GM23338 (cell line): ENCODE measurements around the gene CAPNS2. TPM values are rescaled to one million over a fixed set of nuclear protein-coding genes. Genes with fewer than 3 reads are reported as not detected.

Experiments used
- ATAC-seq: fragments of 200-7000 bp; cut with Tn5 transposase; 3 replicates; pipeline ENCODE4 v1.9.1; 2020
- DNase-seq: peaks from one replicate; pipeline ENCODE4 v3.0.0-alpha.2; 2015; ENCODE audit warnings: low spot score
- H2AFZ ChIP-seq: fragments of 200-600 bp; sonication (generic); 2 replicates; pipeline ENCODE4 v1.8.0; 2016; ENCODE audit warnings: antibody characterized with exemption, mild to moderate bottlenecking, moderate library complexity
- H3F3A ChIP-seq: fragments of 200-600 bp; sonication (generic); replicated peaks from 2 replicates; pipeline ENCODE4 v1.8.0; 2017; ENCODE audit warnings: antibody characterized with exemption, mixed run types, low read depth
- H3K27ac ChIP-seq: fragments of 200-600 bp; sonication (generic); 2 replicates; pipeline ENCODE4 v1.6.1; 2016; ENCODE audit warnings: low read depth
- H3K27me3 ChIP-seq: fragments of 200-600 bp; sonication (generic); 2 replicates; pipeline ENCODE4 v1.8.0; 2016; ENCODE audit warnings: mild to moderate bottlenecking, mixed run types, moderate library complexity; ENCODE audit not compliant: insufficient read depth
- H3K36me3 ChIP-seq: fragments of 200-600 bp; sonication (generic); 2 replicates; pipeline ENCODE4 v1.8.0; 2016; ENCODE audit warnings: mild to moderate bottlenecking; ENCODE audit not compliant: insufficient read depth
- H3K4me1 ChIP-seq: fragments of 200-600 bp; sonication (generic); 2 replicates; pipeline ENCODE4 v1.8.0; 2016; ENCODE audit warnings: mild to moderate bottlenecking, moderate library complexity; ENCODE audit not compliant: insufficient read depth
- H3K4me2 ChIP-seq: fragments of 200-600 bp; sonication (generic); 2 replicates; pipeline ENCODE4 v1.7.1; 2017; ENCODE audit warnings: mixed run types
- H3K4me3 ChIP-seq: fragments of 200-600 bp; sonication (generic); 2 replicates; pipeline ENCODE4 v1.6.1; 2016; ENCODE audit warnings: mixed run types
- H3K79me2 ChIP-seq: fragments of 200-600 bp; sonication (generic); replicated peaks from 2 replicates; pipeline ENCODE4 v1.8.0; 2017; ENCODE audit warnings: mild to moderate bottlenecking; ENCODE audit not compliant: insufficient read depth
- H3K9me2 ChIP-seq: fragments of 200-600 bp; sonication (generic); 2 replicates; pipeline ENCODE4 v1.8.0; 2017; ENCODE audit not compliant: insufficient read depth
- H4K20me1 ChIP-seq: fragments of 200-600 bp; sonication (generic); replicated peaks from 2 replicates; pipeline ENCODE4 v1.8.0; 2017; ENCODE audit warnings: mild to moderate bottlenecking; ENCODE audit not compliant: insufficient read depth
- H3K27ac Mint-ChIP-seq: 2 replicates; pipeline ENCODE4 v1.8.0; 2020; ENCODE audit warnings: inconsistent platforms, mild to moderate bottlenecking, moderate library complexity, mixed read lengths
- H3K27me3 Mint-ChIP-seq: 3 replicates; pipeline ENCODE4 v1.8.0; 2022; ENCODE audit warnings: low read depth, mild to moderate bottlenecking, moderate library complexity, mixed read lengths, inconsistent platforms; ENCODE audit not compliant: insufficient read depth, poor library complexity
- H3K36me3 Mint-ChIP-seq: 3 replicates; pipeline ENCODE4 v1.8.0; 2021; ENCODE audit warnings: low read depth, mild to moderate bottlenecking, inconsistent platforms, moderate library complexity, mixed read lengths
- H3K4me1 Mint-ChIP-seq: 3 replicates; pipeline ENCODE4 v1.8.0; 2020; ENCODE audit warnings: mild to moderate bottlenecking, inconsistent platforms, mixed read lengths
- H3K4me3 Mint-ChIP-seq: 3 replicates; pipeline ENCODE4 v1.8.0; 2021; ENCODE audit warnings: moderate library complexity, mild to moderate bottlenecking, inconsistent platforms, mixed read lengths
- H3K9me3 Mint-ChIP-seq: 3 replicates; pipeline ENCODE4 v1.8.0; 2020; ENCODE audit warnings: moderate library complexity, mild to moderate bottlenecking, inconsistent platforms, mixed read lengths
- CREB1 ChIP-seq: fragments of 250-450 bp; sonication (Bioruptor Pico); IDR thresholded peaks from 2 replicates; pipeline ENCODE4 v1.5.0; 2020; ENCODE audit warnings: low read depth, mild to moderate bottlenecking, moderate library complexity
- EZH2 ChIP-seq: fragments of 200-600 bp; sonication (generic); IDR thresholded peaks from one replicate; pipeline ENCODE4 v1.8.0; 2017; ENCODE audit warnings: antibody characterized with exemption, mild to moderate bottlenecking, low read depth; ENCODE audit not compliant: unreplicated experiment
- EZH2phosphoT487 ChIP-seq: fragments of 200-600 bp; sonication (generic); IDR thresholded peaks from one replicate; pipeline ENCODE4 v1.8.1; 2018; ENCODE audit warnings: antibody characterized with exemption; ENCODE audit not compliant: unreplicated experiment
- JUNB ChIP-seq: IDR thresholded peaks from one replicate; pipeline ENCODE4 v1.6.1; 2016; ENCODE audit warnings: antibody characterized with exemption; ENCODE audit not compliant: unreplicated experiment
- STAT1 ChIP-seq: IDR thresholded peaks from one replicate; pipeline ENCODE4 v1.6.1; 2016; ENCODE audit warnings: antibody characterized with exemption; ENCODE audit not compliant: unreplicated experiment
- ZNF114 ChIP-seq: fragments of 250-450 bp; sonication (Bioruptor Pico); IDR thresholded peaks from 2 replicates; pipeline ENCODE4 v1.5.0; 2020; ENCODE audit warnings: mild to moderate bottlenecking, moderate library complexity
- ZNF331 ChIP-seq: fragments of 250-450 bp; sonication (Bioruptor Pico); IDR thresholded peaks from 2 replicates; pipeline ENCODE4 v1.5.0; 2020; ENCODE audit warnings: low read depth, mild to moderate bottlenecking, moderate library complexity
- polyA plus RNA-seq: library from polyadenylated mRNA; unstranded; fragments of >200 nt; fragmentation: Nextera tagmentation; extraction: Ambion mirVana; gene quantifications from 2 replicates; pipeline ENCODE4 v1.2.1, GENCODE V29; 2016
- total RNA-seq: library from RNA; depleted of rRNA; stranded (reverse); fragments of >200 nt; shearing (Covaris generic); gene quantifications from 2 replicates; pipeline ENCODE4 v1.2.3, GENCODE V29; 2014
- TF ChIP-seq, protein P1 (sequence below): IDR thresholded peaks from 2 replicates; pipeline ENCODE4 v1.6.1; 2016; ENCODE audit warnings: antibody characterized with exemption
- TF ChIP-seq, protein P2 (sequence below): IDR thresholded peaks from one replicate; pipeline ENCODE4 v1.6.1; 2018; ENCODE audit warnings: antibody characterized with exemption; ENCODE audit not compliant: unreplicated experiment
- TF ChIP-seq, protein P3 (sequence below): fragments of 250-450 bp; sonication (Bioruptor Pico); IDR thresholded peaks from 2 replicates; pipeline ENCODE4 v1.5.0; 2020; ENCODE audit warnings: mild to moderate bottlenecking, moderate library complexity
- TF ChIP-seq, protein P4 (sequence below), 2 experiments: fragments of 200-600 bp in 1 of 2; sonication (generic) in 1 of 2; conservative IDR thresholded peaks; 2 replicates each; pipeline versions ENCODE4 v1.5.1 to v1.6.1; 2016 to 2017; ENCODE audit warnings: antibody characterized with exemption in 2 of 2, low read depth in 2 of 2, mild to moderate bottlenecking in 2 of 2, moderate library complexity in 1 of 2

Gene CAPNS2
- total and polyA plus RNA-seq, 2 experiments from 2014 or later = 0.83 TPM; not detected in 1

DNA sequence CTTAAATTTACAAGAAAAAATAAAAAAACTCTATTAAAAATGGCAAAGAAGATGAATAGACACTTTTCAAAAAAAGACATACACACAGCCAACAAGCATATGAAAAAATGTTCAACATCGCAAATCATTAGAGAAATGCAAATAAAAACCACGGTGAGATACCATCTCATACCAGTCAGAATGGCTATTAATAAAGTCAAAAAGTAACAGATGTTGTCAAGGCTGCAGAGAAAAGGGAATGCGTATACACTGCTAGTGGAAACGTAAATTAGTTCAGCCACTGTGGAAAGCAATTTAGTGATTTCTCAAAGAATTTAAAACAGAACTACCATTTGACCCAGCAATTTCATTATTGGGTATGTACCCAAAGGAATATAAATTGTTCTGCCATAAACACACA lies 31.4 kb downstream of the CAPNS2 start:
- peaks cover 16% of the 10 kb centered on the region for H3K4me1 ChIP-seq
- H3K9me3 Mint-ChIP-seq = peaks cover 10% of the 10 kb centered on the region; the same call in 2 of the 3 replicates
- H3K27ac Mint-ChIP-seq = no peak overlapping the region
- TF ChIP-seq, protein P1, sequence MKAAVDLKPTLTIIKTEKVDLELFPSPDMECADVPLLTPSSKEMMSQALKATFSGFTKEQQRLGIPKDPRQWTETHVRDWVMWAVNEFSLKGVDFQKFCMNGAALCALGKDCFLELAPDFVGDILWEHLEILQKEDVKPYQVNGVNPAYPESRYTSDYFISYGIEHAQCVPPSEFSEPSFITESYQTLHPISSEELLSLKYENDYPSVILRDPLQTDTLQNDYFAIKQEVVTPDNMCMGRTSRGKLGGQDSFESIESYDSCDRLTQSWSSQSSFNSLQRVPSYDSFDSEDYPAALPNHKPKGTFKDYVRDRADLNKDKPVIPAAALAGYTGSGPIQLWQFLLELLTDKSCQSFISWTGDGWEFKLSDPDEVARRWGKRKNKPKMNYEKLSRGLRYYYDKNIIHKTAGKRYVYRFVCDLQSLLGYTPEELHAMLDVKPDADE = no peak
- no peak for TF ChIP-seq STAT1
- TF ChIP-seq ZNF331 = no peak
- TF ChIP-seq, protein P2, sequence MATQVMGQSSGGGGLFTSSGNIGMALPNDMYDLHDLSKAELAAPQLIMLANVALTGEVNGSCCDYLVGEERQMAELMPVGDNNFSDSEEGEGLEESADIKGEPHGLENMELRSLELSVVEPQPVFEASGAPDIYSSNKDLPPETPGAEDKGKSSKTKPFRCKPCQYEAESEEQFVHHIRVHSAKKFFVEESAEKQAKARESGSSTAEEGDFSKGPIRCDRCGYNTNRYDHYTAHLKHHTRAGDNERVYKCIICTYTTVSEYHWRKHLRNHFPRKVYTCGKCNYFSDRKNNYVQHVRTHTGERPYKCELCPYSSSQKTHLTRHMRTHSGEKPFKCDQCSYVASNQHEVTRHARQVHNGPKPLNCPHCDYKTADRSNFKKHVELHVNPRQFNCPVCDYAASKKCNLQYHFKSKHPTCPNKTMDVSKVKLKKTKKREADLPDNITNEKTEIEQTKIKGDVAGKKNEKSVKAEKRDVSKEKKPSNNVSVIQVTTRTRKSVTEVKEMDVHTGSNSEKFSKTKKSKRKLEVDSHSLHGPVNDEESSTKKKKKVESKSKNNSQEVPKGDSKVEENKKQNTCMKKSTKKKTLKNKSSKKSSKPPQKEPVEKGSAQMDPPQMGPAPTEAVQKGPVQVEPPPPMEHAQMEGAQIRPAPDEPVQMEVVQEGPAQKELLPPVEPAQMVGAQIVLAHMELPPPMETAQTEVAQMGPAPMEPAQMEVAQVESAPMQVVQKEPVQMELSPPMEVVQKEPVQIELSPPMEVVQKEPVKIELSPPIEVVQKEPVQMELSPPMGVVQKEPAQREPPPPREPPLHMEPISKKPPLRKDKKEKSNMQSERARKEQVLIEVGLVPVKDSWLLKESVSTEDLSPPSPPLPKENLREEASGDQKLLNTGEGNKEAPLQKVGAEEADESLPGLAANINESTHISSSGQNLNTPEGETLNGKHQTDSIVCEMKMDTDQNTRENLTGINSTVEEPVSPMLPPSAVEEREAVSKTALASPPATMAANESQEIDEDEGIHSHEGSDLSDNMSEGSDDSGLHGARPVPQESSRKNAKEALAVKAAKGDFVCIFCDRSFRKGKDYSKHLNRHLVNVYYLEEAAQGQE = no peak
- no peak for TF ChIP-seq JUNB
- no peak for TF ChIP-seq CREB1 (CRISPR knock-in tag)
- TF ChIP-seq EZH2 = no peak
- TF ChIP-seq ZNF114 (CRISPR knock-in tag) = no peak
- TF ChIP-seq, protein P3, sequence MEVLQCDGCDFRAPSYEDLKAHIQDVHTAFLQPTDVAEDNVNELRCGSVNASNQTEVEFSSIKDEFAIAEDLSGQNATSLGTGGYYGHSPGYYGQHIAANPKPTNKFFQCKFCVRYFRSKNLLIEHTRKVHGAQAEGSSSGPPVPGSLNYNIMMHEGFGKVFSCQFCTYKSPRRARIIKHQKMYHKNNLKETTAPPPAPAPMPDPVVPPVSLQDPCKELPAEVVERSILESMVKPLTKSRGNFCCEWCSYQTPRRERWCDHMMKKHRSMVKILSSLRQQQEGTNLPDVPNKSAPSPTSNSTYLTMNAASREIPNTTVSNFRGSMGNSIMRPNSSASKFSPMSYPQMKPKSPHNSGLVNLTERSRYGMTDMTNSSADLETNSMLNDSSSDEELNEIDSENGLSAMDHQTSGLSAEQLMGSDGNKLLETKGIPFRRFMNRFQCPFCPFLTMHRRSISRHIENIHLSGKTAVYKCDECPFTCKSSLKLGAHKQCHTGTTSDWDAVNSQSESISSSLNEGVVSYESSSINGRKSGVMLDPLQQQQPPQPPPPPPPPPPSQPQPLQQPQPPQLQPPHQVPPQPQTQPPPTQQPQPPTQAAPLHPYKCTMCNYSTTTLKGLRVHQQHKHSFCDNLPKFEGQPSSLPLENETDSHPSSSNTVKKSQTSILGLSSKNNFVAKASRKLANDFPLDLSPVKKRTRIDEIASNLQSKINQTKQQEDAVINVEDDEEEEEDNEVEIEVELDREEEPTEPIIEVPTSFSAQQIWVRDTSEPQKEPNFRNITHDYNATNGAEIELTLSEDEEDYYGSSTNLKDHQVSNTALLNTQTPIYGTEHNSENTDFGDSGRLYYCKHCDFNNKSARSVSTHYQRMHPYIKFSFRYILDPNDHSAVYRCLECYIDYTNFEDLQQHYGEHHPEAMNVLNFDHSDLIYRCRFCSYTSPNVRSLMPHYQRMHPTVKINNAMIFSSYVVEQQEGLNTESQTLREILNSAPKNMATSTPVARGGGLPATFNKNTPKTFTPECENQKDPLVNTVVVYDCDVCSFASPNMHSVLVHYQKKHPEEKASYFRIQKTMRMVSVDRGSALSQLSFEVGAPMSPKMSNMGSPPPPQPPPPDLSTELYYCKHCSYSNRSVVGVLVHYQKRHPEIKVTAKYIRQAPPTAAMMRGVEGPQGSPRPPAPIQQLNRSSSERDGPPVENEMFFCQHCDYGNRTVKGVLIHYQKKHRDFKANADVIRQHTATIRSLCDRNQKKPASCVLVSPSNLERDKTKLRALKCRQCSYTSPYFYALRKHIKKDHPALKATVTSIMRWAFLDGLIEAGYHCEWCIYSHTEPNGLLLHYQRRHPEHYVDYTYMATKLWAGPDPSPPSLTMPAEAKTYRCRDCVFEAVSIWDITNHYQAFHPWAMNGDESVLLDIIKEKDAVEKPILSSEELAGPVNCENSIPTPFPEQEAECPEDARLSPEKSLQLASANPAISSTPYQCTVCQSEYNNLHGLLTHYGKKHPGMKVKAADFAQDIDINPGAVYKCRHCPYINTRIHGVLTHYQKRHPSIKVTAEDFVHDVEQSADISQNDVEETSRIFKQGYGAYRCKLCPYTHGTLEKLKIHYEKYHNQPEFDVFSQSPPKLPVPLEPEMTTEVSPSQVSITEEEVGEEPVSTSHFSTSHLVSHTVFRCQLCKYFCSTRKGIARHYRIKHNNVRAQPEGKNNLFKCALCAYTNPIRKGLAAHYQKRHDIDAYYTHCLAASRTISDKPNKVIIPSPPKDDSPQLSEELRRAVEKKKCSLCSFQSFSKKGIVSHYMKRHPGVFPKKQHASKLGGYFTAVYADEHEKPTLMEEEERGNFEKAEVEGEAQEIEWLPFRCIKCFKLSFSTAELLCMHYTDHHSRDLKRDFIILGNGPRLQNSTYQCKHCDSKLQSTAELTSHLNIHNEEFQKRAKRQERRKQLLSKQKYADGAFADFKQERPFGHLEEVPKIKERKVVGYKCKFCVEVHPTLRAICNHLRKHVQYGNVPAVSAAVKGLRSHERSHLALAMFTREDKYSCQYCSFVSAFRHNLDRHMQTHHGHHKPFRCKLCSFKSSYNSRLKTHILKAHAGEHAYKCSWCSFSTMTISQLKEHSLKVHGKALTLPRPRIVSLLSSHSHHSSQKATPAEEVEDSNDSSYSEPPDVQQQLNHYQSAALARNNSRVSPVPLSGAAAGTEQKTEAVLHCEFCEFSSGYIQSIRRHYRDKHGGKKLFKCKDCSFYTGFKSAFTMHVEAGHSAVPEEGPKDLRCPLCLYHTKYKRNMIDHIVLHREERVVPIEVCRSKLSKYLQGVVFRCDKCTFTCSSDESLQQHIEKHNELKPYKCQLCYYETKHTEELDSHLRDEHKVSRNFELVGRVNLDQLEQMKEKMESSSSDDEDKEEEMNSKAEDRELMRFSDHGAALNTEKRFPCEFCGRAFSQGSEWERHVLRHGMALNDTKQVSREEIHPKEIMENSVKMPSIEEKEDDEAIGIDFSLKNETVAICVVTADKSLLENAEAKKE = no peak
- TF ChIP-seq, protein P4, sequence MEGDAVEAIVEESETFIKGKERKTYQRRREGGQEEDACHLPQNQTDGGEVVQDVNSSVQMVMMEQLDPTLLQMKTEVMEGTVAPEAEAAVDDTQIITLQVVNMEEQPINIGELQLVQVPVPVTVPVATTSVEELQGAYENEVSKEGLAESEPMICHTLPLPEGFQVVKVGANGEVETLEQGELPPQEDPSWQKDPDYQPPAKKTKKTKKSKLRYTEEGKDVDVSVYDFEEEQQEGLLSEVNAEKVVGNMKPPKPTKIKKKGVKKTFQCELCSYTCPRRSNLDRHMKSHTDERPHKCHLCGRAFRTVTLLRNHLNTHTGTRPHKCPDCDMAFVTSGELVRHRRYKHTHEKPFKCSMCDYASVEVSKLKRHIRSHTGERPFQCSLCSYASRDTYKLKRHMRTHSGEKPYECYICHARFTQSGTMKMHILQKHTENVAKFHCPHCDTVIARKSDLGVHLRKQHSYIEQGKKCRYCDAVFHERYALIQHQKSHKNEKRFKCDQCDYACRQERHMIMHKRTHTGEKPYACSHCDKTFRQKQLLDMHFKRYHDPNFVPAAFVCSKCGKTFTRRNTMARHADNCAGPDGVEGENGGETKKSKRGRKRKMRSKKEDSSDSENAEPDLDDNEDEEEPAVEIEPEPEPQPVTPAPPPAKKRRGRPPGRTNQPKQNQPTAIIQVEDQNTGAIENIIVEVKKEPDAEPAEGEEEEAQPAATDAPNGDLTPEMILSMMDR (conservative IDR thresholded peaks at IDR 0.05; ENCODE audit: low read depth in 2 of 2) = no peak
- TF ChIP-seq EZH2phosphoT487 = no peak
- no peaks in the 10 kb centered on the region for H3K9me2 ChIP-seq
- H3K79me2 ChIP-seq = no peaks in the 10 kb centered on the region
- H3K27ac ChIP-seq = no peak overlapping the region
- H3K27me3 Mint-ChIP-seq = no peaks in the 10 kb centered on the region
- no peaks in the 10 kb centered on the region for H3F3A ChIP-seq
- no peak overlapping the region for H3K4me2 ChIP-seq
- H3K4me1 Mint-ChIP-seq = peaks cover 19% of the 10 kb centered on the region
- no peaks in the 10 kb centered on the region for H3K36me3 ChIP-seq
- H3K4me3 ChIP-seq = no peak overlapping the region
- H3K4me3 Mint-ChIP-seq = no peak overlapping the region
- H3K27me3 ChIP-seq = no peaks in the 10 kb centered on the region
- DNase-seq (no peak), ATAC-seq (no peak)
- no peaks in the 10 kb centered on the region for H3K36me3 Mint-ChIP-seq
- H4K20me1 ChIP-seq = no peaks in the 10 kb centered on the region
- no peak overlapping the region for H2AFZ ChIP-seq
